Measurements from ENCODE around the gene DNMT3A. TPM values are rescaled to one million over a fixed set of nuclear protein-coding genes. Genes with fewer than 3 reads are reported as not detected.

The DNMT3A gene
- total RNA-seq, 1 experiment from 2014 or later: 8.0 TPM

- H3K4me3 Mint-ChIP-seq (ENCODE audit: unreplicated experiment): no peak overlapping the region
- DNase-seq (ENCODE audit: unreplicated experiment): no peak
- H3K27me3 Mint-ChIP-seq (ENCODE audit: insufficient read depth, unreplicated experiment): no peaks in the 10 kb centered on the region
- peaks cover 4% of the 10 kb centered on the region for H3K36me3 Mint-ChIP-seq (ENCODE audit: insufficient read depth, unreplicated experiment)
- BruUV-seq (replicated peaks): no TSS peak
- TF ChIP-seq, protein P1, sequence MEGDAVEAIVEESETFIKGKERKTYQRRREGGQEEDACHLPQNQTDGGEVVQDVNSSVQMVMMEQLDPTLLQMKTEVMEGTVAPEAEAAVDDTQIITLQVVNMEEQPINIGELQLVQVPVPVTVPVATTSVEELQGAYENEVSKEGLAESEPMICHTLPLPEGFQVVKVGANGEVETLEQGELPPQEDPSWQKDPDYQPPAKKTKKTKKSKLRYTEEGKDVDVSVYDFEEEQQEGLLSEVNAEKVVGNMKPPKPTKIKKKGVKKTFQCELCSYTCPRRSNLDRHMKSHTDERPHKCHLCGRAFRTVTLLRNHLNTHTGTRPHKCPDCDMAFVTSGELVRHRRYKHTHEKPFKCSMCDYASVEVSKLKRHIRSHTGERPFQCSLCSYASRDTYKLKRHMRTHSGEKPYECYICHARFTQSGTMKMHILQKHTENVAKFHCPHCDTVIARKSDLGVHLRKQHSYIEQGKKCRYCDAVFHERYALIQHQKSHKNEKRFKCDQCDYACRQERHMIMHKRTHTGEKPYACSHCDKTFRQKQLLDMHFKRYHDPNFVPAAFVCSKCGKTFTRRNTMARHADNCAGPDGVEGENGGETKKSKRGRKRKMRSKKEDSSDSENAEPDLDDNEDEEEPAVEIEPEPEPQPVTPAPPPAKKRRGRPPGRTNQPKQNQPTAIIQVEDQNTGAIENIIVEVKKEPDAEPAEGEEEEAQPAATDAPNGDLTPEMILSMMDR (IDR thresholded peaks at IDR 0.05; ENCODE audit: unreplicated experiment): no peak
- CTCF ChIA-PET: interaction anchor here (0.9 to 2.7 kb wide), 13 partner anchors 10 to 97 kb away, joined by 3 to 25 read pairs (median 4); no protein-coding TSS in a partner anchor
- H3K27ac Mint-ChIP-seq (ENCODE audit: low read depth, unreplicated experiment): no peak overlapping the region
- no peaks in the 10 kb centered on the region for H3K9me3 Mint-ChIP-seq (ENCODE audit: unreplicated experiment)
- intact Hi-C loops (cut with micrococcal nuclease): loop anchor here (5.0 kb wide), 1 partner anchor 33 kb away; the partner anchor contains the start of gene DNMT3A
- POLR2A ChIA-PET: interaction anchor here (2.1 kb wide), 1 partner anchor 11 kb away, joined by 4 read pairs; no protein-coding TSS in a partner anchor
- peaks cover 9% of the 10 kb centered on the region for H3K4me1 Mint-ChIP-seq (ENCODE audit: insufficient read depth, unreplicated experiment)
Observed at GRCh38 chr2:25375371-25375988, 33.8 kb upstream of the DNMT3A start.

DNA sequence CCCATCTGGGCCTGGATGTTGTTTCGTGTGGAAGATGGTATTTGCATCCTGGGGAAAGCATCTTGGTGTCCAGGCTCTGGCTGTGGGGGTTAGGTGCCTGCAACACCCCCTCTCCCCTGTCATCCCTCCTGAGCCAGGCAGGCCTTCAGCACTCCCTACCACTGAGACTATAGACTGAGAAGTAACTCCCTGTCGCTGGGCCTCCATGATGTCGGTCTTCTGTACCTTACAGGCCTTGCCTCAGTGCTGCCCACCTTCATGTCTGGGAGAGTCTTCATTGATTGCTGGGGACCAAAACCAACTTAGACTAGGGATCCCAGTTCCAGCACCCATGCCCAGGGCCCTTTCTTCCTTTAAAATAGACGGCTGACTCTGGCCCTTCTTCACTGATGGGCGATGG, 33.1 kb upstream of the DNMT3A start:
- peaks cover 9% of the 10 kb centered on the region for H3K4me1 Mint-ChIP-seq (ENCODE audit: insufficient read depth, unreplicated experiment)
- no peak for DNase-seq (ENCODE audit: unreplicated experiment)
- ChIA-PET CTCF (interaction anchor here (2.2 to 2.7 kb wide), 2 partner anchors 9 to 15 kb away, joined by 6 to 25 read pairs; no protein-coding TSS in a partner anchor), POLR2A (interaction anchor here (2.1 kb wide), 1 partner anchor 10 kb away, joined by 4 read pairs; no protein-coding TSS in a partner anchor)
- intact Hi-C loops (cut with micrococcal nuclease): loop anchor here (5.0 kb wide), 1 partner anchor 33 kb away; the partner anchor contains the start of gene DNMT3A
- no peak overlapping the region for H3K4me3 Mint-ChIP-seq (ENCODE audit: unreplicated experiment)
- H3K9me3 Mint-ChIP-seq (ENCODE audit: unreplicated experiment): no peaks in the 10 kb centered on the region
- no TSS peak for BruUV-seq (replicated peaks)
- TF ChIP-seq, protein P1 (IDR thresholded peaks at IDR 0.05; ENCODE audit: unreplicated experiment): no peak
- no peak overlapping the region for H3K27ac Mint-ChIP-seq (ENCODE audit: low read depth, unreplicated experiment)
- H3K27me3 Mint-ChIP-seq (ENCODE audit: insufficient read depth, unreplicated experiment): no peaks in the 10 kb centered on the region
- no peaks in the 10 kb centered on the region for H3K36me3 Mint-ChIP-seq (ENCODE audit: insufficient read depth, unreplicated experiment)

GRCh38 chr2:25374411-25374810, 32.7 kb upstream of the DNMT3A start:
- CTCF ChIA-PET: interaction anchor here (2.2 kb wide), 1 partner anchor 15 kb away, joined by 6 read pairs; no protein-coding TSS in a partner anchor

More at GRCh38 chr2:25374411-25374810, 32.7 kb upstream of the DNMT3A start:
- intact Hi-C loops (cut with micrococcal nuclease): no loop called here
- no TSS peak for BruUV-seq (replicated peaks)
- Mint-ChIP-seq H3K27ac (ENCODE audit: low read depth, unreplicated experiment) (no peak overlapping the region), H3K4me3 (ENCODE audit: unreplicated experiment) (no peak overlapping the region), H3K27me3 (ENCODE audit: insufficient read depth, unreplicated experiment) (no peaks in the 10 kb centered on the region), H3K4me1 (ENCODE audit: insufficient read depth, unreplicated experiment) (peaks cover 9% of the 10 kb centered on the region), H3K36me3 (ENCODE audit: insufficient read depth, unreplicated experiment) (no peaks in the 10 kb centered on the region), H3K9me3 (ENCODE audit: unreplicated experiment) (no peaks in the 10 kb centered on the region)
- no peak for DNase-seq (ENCODE audit: unreplicated experiment)
- TF ChIP-seq, protein P1 (IDR thresholded peaks at IDR 0.05; ENCODE audit: unreplicated experiment): no peak
- POLR2A ChIA-PET: interaction anchor here (2.1 kb wide), 1 partner anchor 9 kb away, joined by 4 read pairs; no protein-coding TSS in a partner anchor
